Caco-2 (cell line): ENCODE results near the gene CDKN1C. TPM values are rescaled to one million over a fixed set of nuclear protein-coding genes. Genes with fewer than 3 reads are reported as not detected.

Experiments used
- BruUV-seq: library from RNA; stranded (reverse); fragments of 400-500 nt; replicated peaks from 2 replicates; lab custom pipeline; 2021; lab: Mats Ljungman, UMichigan
- CTCF ChIA-PET: fragments of 300-600 bp; sonication (Branson Sonifier 250); formaldehyde crosslinking; loops from one replicate; lab custom pipeline; 2022; ENCODE audit warnings: antibody characterized with exemption; lab: Charles Lee
- POLR2A ChIA-PET: fragments of 300-600 bp; sonication (Branson Sonifier 250); formaldehyde crosslinking; loops from one replicate; lab custom pipeline; 2022; ENCODE audit warnings: antibody characterized with exemption; lab: Charles Lee
- DNase-seq, 2 experiments: peaks; one replicate each; pipeline versions ENCODE4 v3.0.0 to v3.0.0-alpha.2; 2020 to 2022
- H3K27me3 ChIP-seq: replicated peaks from 2 replicates; pipeline ENCODE4 v1.6.0; 2011; ENCODE audit warnings: low read length; ENCODE audit not compliant: control insufficient read depth, insufficient read depth
- H3K36me3 ChIP-seq: 2 replicates; pipeline ENCODE4 v1.5.1; 2011; ENCODE audit warnings: low read length; ENCODE audit not compliant: control insufficient read depth, insufficient read depth
- H3K4me1 ChIP-seq: fragments of 250-450 bp; sonication (Bioruptor Pico); 2 replicates; pipeline ENCODE4 v1.5.1; 2020; ENCODE audit warnings: mild to moderate bottlenecking
- H3K4me3 ChIP-seq: 2 replicates; pipeline ENCODE4 v1.5.1; 2011; ENCODE audit warnings: low read depth, mild to moderate bottlenecking, control low read depth, low read length
- H3K9me3 ChIP-seq: fragments of 250-450 bp; sonication (Bioruptor Pico); 2 replicates; pipeline ENCODE4 v1.5.1; 2020; ENCODE audit warnings: mild to moderate bottlenecking, moderate library complexity
- H3K27ac Mint-ChIP-seq: one replicate; pipeline ENCODE4 v1.8.0; 2022; ENCODE audit warnings: mixed read lengths; ENCODE audit not compliant: unreplicated experiment
- H3K27me3 Mint-ChIP-seq: one replicate; pipeline ENCODE4 v1.8.0; 2022; ENCODE audit warnings: mixed read lengths; ENCODE audit not compliant: insufficient read depth, unreplicated experiment
- H3K36me3 Mint-ChIP-seq: one replicate; pipeline ENCODE4 v1.8.0; 2022; ENCODE audit warnings: mild to moderate bottlenecking, mixed read lengths; ENCODE audit not compliant: insufficient read depth, unreplicated experiment
- H3K4me1 Mint-ChIP-seq: one replicate; pipeline ENCODE4 v1.8.0; 2022; ENCODE audit warnings: low read depth, mixed read lengths; ENCODE audit not compliant: unreplicated experiment
- H3K4me3 Mint-ChIP-seq: one replicate; pipeline ENCODE4 v1.8.0; 2022; ENCODE audit warnings: mild to moderate bottlenecking, moderate library complexity, mixed read lengths; ENCODE audit not compliant: unreplicated experiment
- H3K9me3 Mint-ChIP-seq: one replicate; pipeline ENCODE4 v1.8.0; 2022; ENCODE audit warnings: mixed read lengths; ENCODE audit not compliant: unreplicated experiment
- intact Hi-C: fragments of 100-400 bp; cut with micrococcal nuclease; formaldehyde crosslinking; loops from one replicate; pipeline ENCODE4 v1.10.0; 2022; ENCODE audit not compliant: unreplicated experiment
- total RNA-seq: library from RNA; stranded (reverse); gene quantifications from 2 replicates; pipeline ENCODE4 v1.2.3, GENCODE V29; 2022
- TF ChIP-seq, protein P1 (sequence below), 2 experiments: fragments of 200-600 bp in 1 of 2; IDR thresholded peaks; 1 replicate in 1 of 2; 2 replicates in 1 of 2; pipeline versions ENCODE4 v1.5.1 to v1.8.0; 2011 to 2022; ENCODE audit warnings: antibody characterized with exemption in 1 of 2, control low read depth in 1 of 2, inconsistent platforms in 1 of 2, low read depth in 1 of 2, low read length in 1 of 2, mild to moderate bottlenecking in 1 of 2, moderate library complexity in 1 of 2; ENCODE audit not compliant: insufficient read depth in 1 of 2, severe bottlenecking in 1 of 2, unreplicated experiment in 1 of 2

Gene CDKN1C
- total RNA-seq, 1 experiment from 2014 or later, result 25.5 TPM

DNA sequence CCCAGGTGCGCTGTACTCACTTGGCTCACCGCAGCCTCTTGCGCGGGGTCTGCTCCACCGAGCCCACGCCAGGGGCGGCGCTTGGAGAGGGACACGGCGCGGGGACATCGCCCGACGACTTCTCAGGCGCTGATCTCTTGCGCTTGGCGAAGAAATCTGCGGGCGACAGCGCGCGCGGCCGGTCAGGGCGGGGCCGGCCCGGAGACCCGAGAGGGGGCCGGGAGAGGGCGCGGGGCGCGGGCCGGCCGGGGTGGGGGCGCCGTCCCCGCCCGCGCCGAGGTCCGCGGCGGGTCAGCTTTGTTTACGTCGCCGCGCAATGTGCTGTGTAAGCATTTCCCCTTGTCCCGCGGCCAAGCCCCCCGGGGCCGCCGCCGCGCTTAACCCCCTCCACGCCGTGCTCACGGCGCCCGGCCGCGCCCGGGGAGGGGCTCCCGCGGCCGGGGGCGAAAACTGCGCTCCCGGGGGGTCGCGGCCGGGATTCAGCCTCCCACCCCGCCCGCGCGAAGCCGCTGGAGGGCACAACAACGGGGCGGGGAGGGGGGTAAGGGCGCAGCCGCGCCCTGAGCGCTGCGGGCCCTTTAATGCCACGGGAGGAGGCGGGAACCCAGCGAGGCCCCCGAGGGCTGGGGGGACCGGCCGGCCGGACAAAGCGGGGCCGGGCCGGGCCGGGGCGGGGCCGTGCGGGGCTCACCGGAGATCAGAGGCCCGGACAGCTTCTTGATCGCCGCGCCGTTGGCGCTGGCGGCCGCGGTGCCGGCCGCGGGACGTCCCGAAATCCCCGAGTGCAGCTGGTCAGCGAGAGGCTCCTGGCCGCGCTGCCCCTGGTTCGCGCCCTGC, 1.4 kb downstream of the CDKN1C start:
- TF ChIP-seq, protein P1, sequence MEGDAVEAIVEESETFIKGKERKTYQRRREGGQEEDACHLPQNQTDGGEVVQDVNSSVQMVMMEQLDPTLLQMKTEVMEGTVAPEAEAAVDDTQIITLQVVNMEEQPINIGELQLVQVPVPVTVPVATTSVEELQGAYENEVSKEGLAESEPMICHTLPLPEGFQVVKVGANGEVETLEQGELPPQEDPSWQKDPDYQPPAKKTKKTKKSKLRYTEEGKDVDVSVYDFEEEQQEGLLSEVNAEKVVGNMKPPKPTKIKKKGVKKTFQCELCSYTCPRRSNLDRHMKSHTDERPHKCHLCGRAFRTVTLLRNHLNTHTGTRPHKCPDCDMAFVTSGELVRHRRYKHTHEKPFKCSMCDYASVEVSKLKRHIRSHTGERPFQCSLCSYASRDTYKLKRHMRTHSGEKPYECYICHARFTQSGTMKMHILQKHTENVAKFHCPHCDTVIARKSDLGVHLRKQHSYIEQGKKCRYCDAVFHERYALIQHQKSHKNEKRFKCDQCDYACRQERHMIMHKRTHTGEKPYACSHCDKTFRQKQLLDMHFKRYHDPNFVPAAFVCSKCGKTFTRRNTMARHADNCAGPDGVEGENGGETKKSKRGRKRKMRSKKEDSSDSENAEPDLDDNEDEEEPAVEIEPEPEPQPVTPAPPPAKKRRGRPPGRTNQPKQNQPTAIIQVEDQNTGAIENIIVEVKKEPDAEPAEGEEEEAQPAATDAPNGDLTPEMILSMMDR (IDR thresholded peaks at IDR 0.05; ENCODE audit: insufficient read depth in 1 of 2, low read depth in 1 of 2, low read length in 1 of 2, severe bottlenecking in 1 of 2, unreplicated experiment in 1 of 2), result no peak
- no peaks in the 10 kb centered on the region for H3K9me3 ChIP-seq
- intact Hi-C loops, result loop anchor here (2.0 kb wide), 1 partner anchor 185 kb away; the partner anchor contains the start of gene KCNQ1OT1
- peak in 1 of 2 experiments; percentile 54 for DNase-seq
- H3K9me3 Mint-ChIP-seq, result no peaks in the 10 kb centered on the region
- no peaks in the 10 kb centered on the region for H3K27me3 ChIP-seq
- no peaks in the 10 kb centered on the region for H3K36me3 ChIP-seq
- peaks cover 8% of the 10 kb centered on the region for H3K27me3 Mint-ChIP-seq
- H3K4me1 ChIP-seq, result peaks cover 24% of the 10 kb centered on the region
- no peak overlapping the region for H3K27ac Mint-ChIP-seq
- BruUV-seq, result no TSS peak
- peaks cover 7% of the 10 kb centered on the region for H3K4me1 Mint-ChIP-seq
- POLR2A ChIA-PET, result interaction anchor here (1.6 kb wide), 1 partner anchor 184 kb away, joined by 7 read pairs; the partner anchor contains the start of gene KCNQ1OT1
- peak overlapping the region; percentile 59 for H3K4me3 ChIP-seq
- CTCF ChIA-PET, result interaction anchor here (0.7 to 1.8 kb wide), 3 partner anchors 8 to 353 kb away, joined by 3 to 6 read pairs (median 5); no protein-coding TSS in a partner anchor
- peak overlapping the region; percentile 59 for H3K4me3 Mint-ChIP-seq
- H3K36me3 Mint-ChIP-seq, result peaks cover 16% of the 10 kb centered on the region

DNA sequence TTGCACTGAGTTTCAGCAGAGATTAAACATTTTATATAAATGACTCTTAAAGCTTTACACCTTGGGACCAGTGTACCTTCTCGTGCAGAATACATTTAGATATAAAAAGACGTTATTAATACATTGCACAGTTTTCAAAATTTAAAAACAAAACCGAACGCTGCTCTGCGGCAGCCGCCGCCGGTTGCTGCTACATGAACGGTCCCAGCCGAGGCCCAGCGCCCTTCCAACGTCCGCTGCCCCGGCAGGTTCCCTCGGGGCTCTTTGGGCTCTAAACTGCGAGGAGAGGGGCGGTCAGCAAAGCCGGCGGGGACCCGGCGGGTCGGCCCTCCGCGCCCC, 2.0 kb downstream of the CDKN1C start:
- Mint-ChIP-seq H3K27me3 (peaks cover 8% of the 10 kb centered on the region), H3K36me3 (peaks cover 10% of the 10 kb centered on the region), H3K9me3 (no peaks in the 10 kb centered on the region), H3K4me1 (peaks cover under 1% of the 10 kb centered on the region), H3K4me3 (peak overlapping the region; percentile 59), H3K27ac (no peak overlapping the region)
- peak overlapping the region; percentile 59 for H3K4me3 ChIP-seq
- BruUV-seq, result no TSS peak
- no peaks in the 10 kb centered on the region for H3K27me3 ChIP-seq
- TF ChIP-seq, protein P1 (IDR thresholded peaks at IDR 0.05; ENCODE audit: insufficient read depth in 1 of 2, low read depth in 1 of 2, low read length in 1 of 2, severe bottlenecking in 1 of 2, unreplicated experiment in 1 of 2), result no peak
- ChIA-PET CTCF (interaction anchor here (0.7 to 1.5 kb wide), 2 partner anchors 8 to 351 kb away, joined by 3 to 5 read pairs; no protein-coding TSS in a partner anchor), POLR2A (no interaction called here)
- H3K36me3 ChIP-seq, result no peaks in the 10 kb centered on the region
- peaks cover 20% of the 10 kb centered on the region for H3K4me1 ChIP-seq
- DNase-seq, result no peak
- no peaks in the 10 kb centered on the region for H3K9me3 ChIP-seq
- intact Hi-C loops, result no loop called here

DNA sequence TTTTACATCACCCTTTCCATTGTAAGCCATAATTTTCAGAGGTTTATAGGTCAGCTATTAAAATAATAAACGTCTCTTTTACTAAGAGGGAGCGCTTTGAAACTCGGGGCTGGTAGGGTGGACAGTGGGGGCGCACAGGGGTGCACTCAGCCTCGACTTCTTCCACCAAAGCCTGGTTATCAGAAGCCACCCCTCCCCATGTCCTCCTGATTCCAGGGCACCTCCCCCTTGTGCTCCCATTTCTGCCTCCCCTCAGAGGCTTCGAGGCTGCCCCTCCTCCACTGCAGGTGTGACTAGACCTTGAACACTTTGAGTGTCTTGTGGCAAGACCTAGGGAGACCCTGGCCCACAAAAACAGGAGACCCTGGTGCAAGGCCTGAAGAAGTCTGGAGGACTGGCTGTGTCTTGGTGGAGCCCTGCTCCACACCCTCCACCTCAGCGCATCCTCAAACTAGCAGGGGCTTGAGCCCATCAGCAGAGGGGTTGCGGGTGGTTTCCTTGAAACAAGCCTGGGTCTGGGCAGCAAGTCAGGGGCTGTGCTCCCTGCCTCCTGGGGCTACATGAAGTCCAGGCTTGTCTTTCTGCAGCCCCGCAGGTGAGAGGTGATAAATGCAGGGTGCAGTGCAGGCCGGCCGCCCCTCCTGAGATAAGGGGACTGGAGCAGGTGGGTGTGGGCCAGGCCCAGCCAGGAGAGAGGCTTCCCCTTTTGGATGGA, 3.0 kb downstream of the CDKN1C start:
- Histone ChIP-seq H3K27me3 (no peaks in the 10 kb centered on the region), H3K4me3 (no peak overlapping the region), H3K36me3 (no peaks in the 10 kb centered on the region), H3K9me3 (no peaks in the 10 kb centered on the region), H3K4me1 (peaks cover 15% of the 10 kb centered on the region)
- intact Hi-C loops, result no loop called here
- Mint-ChIP-seq H3K4me3 (peak overlapping the region; percentile 59), H3K4me1 (no peaks in the 10 kb centered on the region), H3K27ac (no peak overlapping the region), H3K27me3 (peaks cover 8% of the 10 kb centered on the region), H3K9me3 (no peaks in the 10 kb centered on the region), H3K36me3 (peaks cover 6% of the 10 kb centered on the region)
- TF ChIP-seq, protein P1 (IDR thresholded peaks at IDR 0.05; ENCODE audit: insufficient read depth in 1 of 2, low read depth in 1 of 2, low read length in 1 of 2, severe bottlenecking in 1 of 2, unreplicated experiment in 1 of 2), result no peak
- ChIA-PET POLR2A (no interaction called here), CTCF (no interaction called here)
- peak in 1 of 2 experiments; percentile 34 for DNase-seq
- BruUV-seq, result no TSS peak
